GM19193 (cell line): Measurements from ENCODE around the gene ADPRHL1.

ENCODE experiments used
- POLR2A ChIP-seq: IDR thresholded peaks from 4 replicates; pipeline ENCODE4 v1.6.1; 2011; ENCODE audit not compliant: insufficient read depth, insufficient read length; ENCODE audit errors: extremely low read depth

Gene ADPRHL1

DNA sequence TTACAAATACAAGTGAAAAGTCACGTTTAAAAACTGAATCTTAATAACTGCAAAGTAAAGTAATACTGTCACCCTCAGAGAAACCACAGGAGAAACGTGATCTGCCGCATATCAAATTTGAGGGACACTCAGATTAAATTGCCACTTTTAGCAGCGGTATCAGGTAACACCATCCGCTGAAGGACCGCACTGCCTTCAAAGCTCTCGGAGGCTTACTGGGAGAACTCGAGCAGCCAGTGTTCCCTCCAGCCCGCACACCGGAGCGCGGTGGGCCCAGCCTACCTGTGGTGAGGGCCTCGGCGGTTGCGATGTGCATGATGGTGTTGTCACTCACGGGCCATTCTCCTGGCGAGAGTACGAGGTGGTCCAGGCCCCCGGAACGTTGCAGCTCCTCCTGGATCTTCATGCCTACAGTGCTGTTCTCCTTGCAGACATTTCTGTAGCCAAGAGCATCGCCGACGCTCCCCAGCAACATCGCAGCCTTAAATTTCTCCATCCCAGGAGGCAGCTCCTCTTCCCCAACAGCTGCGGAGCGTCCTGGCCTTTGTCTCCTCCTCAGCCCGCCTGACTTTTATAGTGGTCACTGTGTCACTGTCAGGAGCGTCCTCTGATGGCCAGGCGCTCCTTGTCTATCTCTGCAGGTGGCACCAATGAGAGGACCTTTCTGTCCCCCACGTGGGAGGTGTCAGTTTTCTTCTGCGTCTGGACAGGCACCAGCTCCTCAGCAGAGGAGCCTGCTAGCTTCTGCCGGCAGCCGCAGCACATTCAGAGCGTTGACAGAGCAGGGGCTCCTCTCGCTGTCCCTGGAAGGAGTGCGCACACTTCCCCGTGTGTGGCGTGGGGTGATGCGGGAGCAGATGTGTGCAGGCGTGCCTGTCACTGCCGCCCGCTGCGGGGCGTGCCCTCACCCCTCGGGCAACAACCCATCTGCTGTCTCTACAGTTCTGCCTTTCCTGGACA, at the start of gene ADPRHL1:
Gene ADPRHL1 (minus strand): TSS at position 547 of the 960 bp plus-strand sequence. CDS start 51 bp downstream, at position 496.
- no peak for TF ChIP-seq POLR2A

GRCh38 chr13:113502686-113503085, 49.4 kb upstream of the ADPRHL1 start:
- TF ChIP-seq POLR2A = no peak

- no peak for TF ChIP-seq POLR2A
These were observed 47.4 kb upstream of the ADPRHL1 start for GRCh38 chr13:113500530-113501265.

- TF ChIP-seq POLR2A = no peak
These were observed 46.6 kb upstream of the ADPRHL1 start for GRCh38 chr13:113499936-113500335.

DNA sequence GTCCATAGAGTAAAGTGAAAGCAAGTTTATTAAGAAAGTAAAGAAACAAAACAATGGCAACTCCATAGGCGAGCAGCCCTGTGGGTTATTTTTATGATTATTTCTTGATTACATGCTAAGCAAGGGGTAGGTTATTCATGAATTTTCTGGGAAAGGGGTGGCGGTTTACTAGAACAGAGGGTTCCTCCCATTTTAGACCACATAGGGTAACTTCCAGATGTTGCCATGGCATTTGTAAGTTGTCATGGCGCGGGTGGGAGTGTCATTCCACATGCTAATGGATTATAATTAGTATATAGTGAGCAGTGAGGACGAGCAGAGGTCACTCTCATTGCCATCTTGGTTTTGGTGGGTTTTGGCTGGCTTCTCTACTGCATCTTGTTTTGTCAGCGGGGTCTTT, 45.6 kb upstream of the ADPRHL1 start:
- no peak for TF ChIP-seq POLR2A

DNA sequence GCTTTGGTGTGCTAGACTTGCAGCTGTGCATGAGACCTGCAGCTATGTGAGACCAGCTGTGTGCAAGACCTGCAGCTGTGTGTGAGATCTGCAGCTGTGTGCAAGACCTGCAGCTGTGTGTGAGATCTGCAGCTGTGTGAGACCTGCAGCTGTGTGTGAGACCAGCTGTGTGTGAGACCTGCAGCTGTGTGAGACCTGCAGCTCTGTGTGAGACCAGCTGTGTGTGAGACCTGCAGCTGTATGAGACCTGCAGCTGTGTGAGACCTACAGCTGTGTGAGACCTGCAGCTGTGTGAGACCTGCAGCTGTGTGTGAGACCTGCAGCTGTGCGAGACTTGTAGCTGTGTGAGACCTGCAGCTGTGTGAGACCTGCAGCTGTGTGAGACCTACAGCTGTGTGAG, 43.9 kb upstream of the ADPRHL1 start:
- no peak for TF ChIP-seq POLR2A

GRCh38 chr13:113495494-113496210, 42.4 kb upstream of the ADPRHL1 start:
- TF ChIP-seq POLR2A = no peak

DNA sequence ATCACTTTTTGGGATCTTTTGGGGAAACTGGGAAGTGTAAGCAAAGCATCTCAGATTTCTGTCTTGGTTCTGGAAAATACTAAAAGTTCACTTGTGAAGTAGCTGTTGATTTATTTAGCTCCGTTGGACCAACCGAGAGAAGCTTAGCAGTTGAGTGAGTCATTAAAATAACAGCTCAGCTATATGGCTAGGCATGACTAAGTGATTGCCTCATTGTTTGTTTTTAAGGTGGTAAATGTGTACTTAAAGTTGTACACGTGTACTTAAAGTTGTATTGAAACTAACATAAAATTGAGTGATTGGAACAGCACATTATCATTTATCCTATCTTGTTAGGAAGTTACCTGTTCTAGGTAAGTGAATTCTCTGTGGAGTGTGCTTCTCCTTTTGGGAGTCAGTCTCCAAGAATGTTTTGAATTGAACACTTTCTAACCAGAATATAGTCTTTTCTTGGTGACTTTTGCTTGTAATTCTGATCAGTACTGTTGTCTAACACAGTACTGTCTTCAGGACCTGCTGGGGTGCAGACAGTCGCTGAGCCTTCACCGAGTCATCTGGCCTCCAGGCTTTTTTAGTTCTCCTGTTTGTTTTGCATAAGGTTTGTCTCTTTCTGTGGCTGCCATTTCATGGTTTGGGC, 40.1 kb upstream of the ADPRHL1 start:
- TF ChIP-seq POLR2A = no peak

DNA sequence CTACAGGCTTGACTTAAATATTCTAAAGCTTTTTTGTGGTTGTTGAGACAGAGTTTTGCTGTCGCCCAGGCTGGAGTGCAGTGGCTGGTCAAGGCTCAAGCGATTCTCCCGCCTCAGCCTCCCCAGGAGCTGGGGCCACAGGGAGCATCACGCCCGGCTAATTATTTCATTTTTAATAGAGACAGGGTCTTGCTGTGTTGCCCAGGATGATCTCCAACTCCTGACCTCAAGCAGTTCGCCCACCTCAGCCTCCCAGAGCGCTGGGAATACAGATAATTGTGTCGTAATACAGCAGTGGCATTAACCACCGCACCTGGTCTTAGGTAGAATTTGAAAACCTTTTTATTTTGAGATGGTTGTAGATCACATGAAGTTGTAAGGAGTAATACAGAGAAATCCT, 38.7 kb upstream of the ADPRHL1 start:
- TF ChIP-seq POLR2A = no peak

DNA sequence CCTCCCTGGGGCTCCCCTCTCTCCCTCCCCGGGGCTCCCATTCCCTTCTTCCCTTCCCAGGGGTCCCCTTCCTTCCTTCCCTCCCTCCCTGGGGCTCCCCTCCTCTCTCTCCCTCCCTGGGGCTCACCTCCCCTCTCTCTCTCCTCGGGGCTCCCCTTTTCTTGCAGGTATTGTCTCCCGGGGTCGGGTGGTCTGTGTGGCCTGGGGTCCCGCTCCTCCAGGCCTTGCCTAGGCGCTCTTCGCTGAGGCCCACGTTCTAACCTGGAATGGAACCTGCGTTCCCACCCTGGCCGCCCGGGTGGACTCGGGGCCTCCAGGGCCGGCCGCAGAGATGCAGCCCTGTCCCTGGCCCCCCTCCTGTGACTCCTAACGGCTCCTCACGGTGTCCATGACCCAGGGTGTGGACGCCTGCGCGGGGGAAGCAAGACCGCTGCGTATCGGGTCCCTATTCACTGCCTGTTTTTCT, 38.2 kb upstream of the ADPRHL1 start:
- TF ChIP-seq POLR2A = no peak

- peak; percentile 79 for TF ChIP-seq POLR2A
These were observed 37.5 kb upstream of the ADPRHL1 start, which contains the start of gene DCUN1D2 for GRCh38 chr13:113490496-113491417. Gene DCUN1D2, minus strand, starts transcription at chr13:113490711. Its CDS starts 42 bp downstream, at chr13:113490669.

GRCh38 chr13:113489549-113490495, 36.5 kb upstream of the ADPRHL1 start:
- TF ChIP-seq POLR2A = no peak
